ENCODE data around the gene ACTN4.
"Not testable (repeated sequence)": the region's sequence is repeated elsewhere in the genome, so short reads cannot be mapped to it uniquely, and the experiment has no call there.

ACTN4 gene

DNA sequence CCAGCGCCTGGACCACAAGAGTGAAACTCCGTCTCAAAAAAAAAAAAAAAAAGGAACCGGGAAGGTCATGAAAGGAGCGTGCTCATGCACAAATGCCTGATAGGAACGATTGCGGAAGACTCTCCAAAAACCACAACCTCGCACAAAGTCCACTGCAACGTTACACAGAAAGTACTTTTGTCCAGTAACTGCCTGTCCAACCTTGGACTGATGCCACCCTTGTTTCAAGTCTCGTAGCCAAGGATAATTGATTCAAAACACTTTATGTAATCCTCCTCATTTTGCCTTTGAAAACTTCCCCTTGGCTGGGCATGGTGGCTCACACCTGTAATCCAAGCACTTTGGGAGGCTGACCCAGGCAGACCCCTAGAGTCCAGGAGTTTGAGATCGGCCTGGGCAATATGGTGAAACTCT lies 112.1 kb downstream of the ACTN4 start:
- TF ChIP-seq, protein P1, sequence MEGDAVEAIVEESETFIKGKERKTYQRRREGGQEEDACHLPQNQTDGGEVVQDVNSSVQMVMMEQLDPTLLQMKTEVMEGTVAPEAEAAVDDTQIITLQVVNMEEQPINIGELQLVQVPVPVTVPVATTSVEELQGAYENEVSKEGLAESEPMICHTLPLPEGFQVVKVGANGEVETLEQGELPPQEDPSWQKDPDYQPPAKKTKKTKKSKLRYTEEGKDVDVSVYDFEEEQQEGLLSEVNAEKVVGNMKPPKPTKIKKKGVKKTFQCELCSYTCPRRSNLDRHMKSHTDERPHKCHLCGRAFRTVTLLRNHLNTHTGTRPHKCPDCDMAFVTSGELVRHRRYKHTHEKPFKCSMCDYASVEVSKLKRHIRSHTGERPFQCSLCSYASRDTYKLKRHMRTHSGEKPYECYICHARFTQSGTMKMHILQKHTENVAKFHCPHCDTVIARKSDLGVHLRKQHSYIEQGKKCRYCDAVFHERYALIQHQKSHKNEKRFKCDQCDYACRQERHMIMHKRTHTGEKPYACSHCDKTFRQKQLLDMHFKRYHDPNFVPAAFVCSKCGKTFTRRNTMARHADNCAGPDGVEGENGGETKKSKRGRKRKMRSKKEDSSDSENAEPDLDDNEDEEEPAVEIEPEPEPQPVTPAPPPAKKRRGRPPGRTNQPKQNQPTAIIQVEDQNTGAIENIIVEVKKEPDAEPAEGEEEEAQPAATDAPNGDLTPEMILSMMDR (IDR thresholded peaks at IDR 0.05; ENCODE audit: poor library complexity, severe bottlenecking): no peak
- Histone ChIP-seq H3K9me3 (ENCODE audit: severe bottlenecking) (no peaks in the 10 kb centered on the region), H3K27me3 (ENCODE audit: insufficient read depth, poor library complexity, severe bottlenecking) (no peaks in the 10 kb centered on the region), H3K27ac (ENCODE audit: poor library complexity, severe bottlenecking) (no peak overlapping the region), H3K36me3 (ENCODE audit: low read depth) (no peaks in the 10 kb centered on the region), H3K4me1 (ENCODE audit: insufficient read depth, poor library complexity, severe bottlenecking) (no peaks in the 10 kb centered on the region), H3K4me3 (ENCODE audit: severe bottlenecking) (no peak overlapping the region)
- DNase-seq (ENCODE audit: low spot score) (no peak), ATAC-seq (ENCODE audit: low read depth) (no peak)

DNA sequence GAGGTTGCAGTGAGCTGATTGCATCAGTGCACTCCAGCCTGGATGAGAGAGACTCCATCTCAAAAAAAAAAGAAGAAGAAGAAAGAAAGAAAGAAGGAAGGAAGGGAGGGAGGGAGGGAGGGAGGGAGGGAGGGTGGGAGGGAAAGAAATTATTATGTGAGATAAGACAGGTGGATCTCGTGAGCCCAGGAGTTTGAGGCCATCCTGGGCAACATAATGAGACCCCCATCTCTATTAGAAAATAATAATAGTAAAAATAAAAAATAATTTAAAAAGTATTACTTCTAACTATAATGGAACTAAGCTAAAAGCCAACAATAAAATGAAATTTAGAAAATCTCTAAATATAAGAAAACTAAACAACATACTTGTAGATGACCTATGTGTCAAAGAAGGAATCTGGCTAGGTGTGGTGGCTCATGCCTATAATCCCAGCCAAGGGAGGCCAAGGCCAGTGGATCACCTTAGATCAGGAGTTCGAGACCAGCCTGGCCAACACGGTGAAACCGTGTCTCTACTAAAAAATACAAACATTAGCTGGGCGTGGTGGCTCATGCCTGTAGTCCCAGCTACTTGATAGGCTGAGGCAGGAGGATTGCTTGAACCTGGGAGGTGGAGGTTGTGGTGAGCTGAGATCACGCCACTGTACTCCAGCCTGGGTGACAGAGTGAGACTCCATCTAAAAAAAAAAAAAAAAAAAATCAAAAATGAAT lies 113.5 kb downstream of the ACTN4 start:
- H3K27me3 ChIP-seq (ENCODE audit: insufficient read depth, poor library complexity, severe bottlenecking); DNase-seq (ENCODE audit: low spot score); H3K27ac ChIP-seq (ENCODE audit: poor library complexity, severe bottlenecking); H3K9me3 ChIP-seq (ENCODE audit: severe bottlenecking); H3K4me1 ChIP-seq (ENCODE audit: insufficient read depth, poor library complexity, severe bottlenecking); ATAC-seq (ENCODE audit: low read depth); H3K4me3 ChIP-seq (ENCODE audit: severe bottlenecking); H3K36me3 ChIP-seq (ENCODE audit: low read depth): not testable (repeated sequence)

DNA sequence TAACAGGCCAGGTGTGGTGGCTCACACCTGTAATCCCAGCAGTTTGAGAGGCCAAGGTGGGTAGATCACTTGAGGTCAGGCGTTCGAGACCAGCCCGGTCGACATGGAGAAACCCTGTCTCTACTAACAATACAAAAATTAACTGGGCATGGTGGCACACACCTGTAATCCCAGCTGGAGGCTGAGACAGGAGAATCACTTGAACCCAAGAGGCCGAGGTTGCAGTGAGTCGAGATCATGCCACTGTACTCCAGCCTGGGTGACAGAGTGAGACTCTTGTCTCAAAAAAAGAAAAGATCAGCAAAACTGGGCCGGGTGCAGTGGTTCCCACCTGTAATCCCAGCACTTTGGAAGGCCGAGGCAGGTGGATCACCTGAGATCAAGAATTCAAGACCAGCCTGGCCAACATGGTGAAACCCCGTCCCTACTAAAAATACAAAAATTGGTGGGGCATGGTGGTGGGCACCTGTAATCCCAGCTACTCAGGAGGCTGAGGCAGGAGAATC lies 114.5 kb downstream of the ACTN4 start:
- not testable (repeated sequence) for H3K4me3 ChIP-seq (ENCODE audit: severe bottlenecking); H3K4me1 ChIP-seq (ENCODE audit: insufficient read depth, poor library complexity, severe bottlenecking); H3K9me3 ChIP-seq (ENCODE audit: severe bottlenecking); ATAC-seq (ENCODE audit: low read depth); DNase-seq (ENCODE audit: low spot score); H3K36me3 ChIP-seq (ENCODE audit: low read depth); H3K27ac ChIP-seq (ENCODE audit: poor library complexity, severe bottlenecking); H3K27me3 ChIP-seq (ENCODE audit: insufficient read depth, poor library complexity, severe bottlenecking)

DNA sequence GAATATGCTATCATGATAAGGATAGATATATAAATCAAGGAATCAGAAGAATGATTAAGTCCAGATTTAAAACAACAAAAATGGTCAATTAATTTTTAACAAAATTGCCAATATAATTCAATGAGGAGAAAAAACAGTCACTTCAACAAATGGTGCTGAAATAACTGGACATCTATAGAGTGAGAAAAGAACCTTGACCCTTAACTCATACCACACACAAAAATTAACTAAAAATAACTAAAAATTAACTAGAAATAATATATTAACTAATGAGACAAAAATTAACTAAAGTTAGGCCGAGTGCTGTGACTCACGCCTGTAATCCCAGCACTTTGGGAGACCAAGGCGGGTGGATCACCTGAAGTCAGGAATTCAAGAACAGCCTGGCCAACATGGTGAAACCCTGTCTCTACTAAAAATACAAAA lies 116.4 kb downstream of the ACTN4 start:
- H3K4me1 ChIP-seq (ENCODE audit: insufficient read depth, poor library complexity, severe bottlenecking): no peaks in the 10 kb centered on the region
- no peaks in the 10 kb centered on the region for H3K36me3 ChIP-seq (ENCODE audit: low read depth)
- H3K27me3 ChIP-seq (ENCODE audit: insufficient read depth, poor library complexity, severe bottlenecking): no peaks in the 10 kb centered on the region
- no peak overlapping the region for H3K4me3 ChIP-seq (ENCODE audit: severe bottlenecking)
- no peak for DNase-seq (ENCODE audit: low spot score)
- no peaks in the 10 kb centered on the region for H3K9me3 ChIP-seq (ENCODE audit: severe bottlenecking)
- H3K27ac ChIP-seq (ENCODE audit: poor library complexity, severe bottlenecking): no peak overlapping the region
- TF ChIP-seq, protein P1 (IDR thresholded peaks at IDR 0.05; ENCODE audit: poor library complexity, severe bottlenecking): no peak
- ATAC-seq (ENCODE audit: low read depth): no peak

DNA sequence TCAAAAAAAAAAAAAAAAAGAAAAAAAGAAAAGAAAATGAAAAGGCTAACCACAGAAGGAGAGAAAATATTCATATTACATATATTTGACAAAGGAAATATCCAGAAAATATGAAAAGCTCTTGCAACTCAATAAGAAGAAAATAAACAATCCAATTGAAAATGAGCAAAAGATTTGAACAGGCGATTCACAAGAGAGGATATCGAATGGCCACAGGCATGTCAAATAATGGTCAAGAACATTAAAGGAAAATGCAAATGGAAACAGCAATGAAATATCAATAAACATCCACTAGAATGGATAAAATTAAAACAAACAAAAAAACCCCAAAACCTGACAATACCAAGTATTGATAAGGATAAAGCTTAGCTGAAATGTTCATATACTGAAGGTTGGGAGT lies 117.8 kb downstream of the ACTN4 start:
- H3K4me1 ChIP-seq (ENCODE audit: insufficient read depth, poor library complexity, severe bottlenecking): no peaks in the 10 kb centered on the region
- H3K27me3 ChIP-seq (ENCODE audit: insufficient read depth, poor library complexity, severe bottlenecking): no peaks in the 10 kb centered on the region
- no peaks in the 10 kb centered on the region for H3K36me3 ChIP-seq (ENCODE audit: low read depth)
- H3K27ac ChIP-seq (ENCODE audit: poor library complexity, severe bottlenecking): no peak overlapping the region
- H3K9me3 ChIP-seq (ENCODE audit: severe bottlenecking): no peaks in the 10 kb centered on the region
- no peak for ATAC-seq (ENCODE audit: low read depth)
- TF ChIP-seq, protein P1 (IDR thresholded peaks at IDR 0.05; ENCODE audit: poor library complexity, severe bottlenecking): no peak
- no peak overlapping the region for H3K4me3 ChIP-seq (ENCODE audit: severe bottlenecking)
- no peak for DNase-seq (ENCODE audit: low spot score)
